GM19328 (cell line): Measurements from ENCODE around the gene ZBED4.

Source experiments
- ATAC-seq: cut with Tn5 transposase; IDR thresholded peaks from one replicate; pipeline ENCODE4 v1.9.1; 2021; ENCODE audit warnings: mild to moderate bottlenecking, moderate library complexity; ENCODE audit not compliant: unreplicated experiment

Gene ZBED4

GRCh38 chr22:49825944-49826602, 27.6 kb upstream of the ZBED4 start:
- no peak for ATAC-seq

- no peak for ATAC-seq
Observed at GRCh38 chr22:49826603-49827270, 26.9 kb upstream of the ZBED4 start.

GRCh38 chr22:49827271-49827852, 26.3 kb upstream of the ZBED4 start:
- ATAC-seq: no peak

GRCh38 chr22:49827853-49828598, 25.6 kb upstream of the ZBED4 start, which contains the start of gene BRD1:
Gene BRD1 (minus strand): TSS chr22:49827873. CDS start chr22:49824317, 3,556 bp downstream.
- peak; percentile 54 for ATAC-seq

GRCh38 chr22:49828599-49828965, 25.1 kb upstream of the ZBED4 start:
- ATAC-seq: no peak

- no peak for ATAC-seq
Observed at GRCh38 chr22:49829044-49829853, 24.4 kb upstream of the ZBED4 start.

GRCh38 chr22:49833340-49834007, 20.2 kb upstream of the ZBED4 start:
- ATAC-seq: no peak

GRCh38 chr22:49838771-49839717, 14.6 kb upstream of the ZBED4 start:
- no peak for ATAC-seq

GRCh38 chr22:49845241-49845640, 8.4 kb upstream of the ZBED4 start:
- ATAC-seq: no peak

GRCh38 chr22:49845666-49846459, 7.8 kb upstream of the ZBED4 start:
- ATAC-seq: no peak

GRCh38 chr22:49847751-49848689, 5.6 kb upstream of the ZBED4 start:
- no peak for ATAC-seq

GRCh38 chr22:49848690-49849160, 4.9 kb upstream of the ZBED4 start:
- ATAC-seq: no peak

GRCh38 chr22:49849161-49850020, 4.3 kb upstream of the ZBED4 start:
- no peak for ATAC-seq

- ATAC-seq: no peak
Observed at GRCh38 chr22:49850021-49850911, 3.4 kb upstream of the ZBED4 start.
